Uterus (tissue), 2 donors: ENCODE results near the gene PID1.

Experiments used
- POLR2A ChIP-seq, 2 donors: fragments of 450-650 bp; IDR thresholded peaks; one replicate each; pipeline ENCODE4 v1.6.1; 2016; ENCODE audit warnings: antibody characterized with exemption in 2 of 2, mild to moderate bottlenecking in 1 of 2, moderate library complexity in 1 of 2
- TF ChIP-seq, protein P1 (sequence below), 4 experiments: fragments of 200-600 bp in 2 of 4; fragments of 450-650 bp in 2 of 4; sonication (generic) in 2 of 4; IDR thresholded peaks; one replicate each; pipeline ENCODE4 v1.5.1; 2016 to 2019; ENCODE audit warnings: antibody characterized with exemption in 4 of 4, mild to moderate bottlenecking in 2 of 4, moderate library complexity in 1 of 4

GRCh38 chr2:229231885-229232284 is 39.2 kb downstream of the PID1 start:
- TF ChIP-seq, protein P1, sequence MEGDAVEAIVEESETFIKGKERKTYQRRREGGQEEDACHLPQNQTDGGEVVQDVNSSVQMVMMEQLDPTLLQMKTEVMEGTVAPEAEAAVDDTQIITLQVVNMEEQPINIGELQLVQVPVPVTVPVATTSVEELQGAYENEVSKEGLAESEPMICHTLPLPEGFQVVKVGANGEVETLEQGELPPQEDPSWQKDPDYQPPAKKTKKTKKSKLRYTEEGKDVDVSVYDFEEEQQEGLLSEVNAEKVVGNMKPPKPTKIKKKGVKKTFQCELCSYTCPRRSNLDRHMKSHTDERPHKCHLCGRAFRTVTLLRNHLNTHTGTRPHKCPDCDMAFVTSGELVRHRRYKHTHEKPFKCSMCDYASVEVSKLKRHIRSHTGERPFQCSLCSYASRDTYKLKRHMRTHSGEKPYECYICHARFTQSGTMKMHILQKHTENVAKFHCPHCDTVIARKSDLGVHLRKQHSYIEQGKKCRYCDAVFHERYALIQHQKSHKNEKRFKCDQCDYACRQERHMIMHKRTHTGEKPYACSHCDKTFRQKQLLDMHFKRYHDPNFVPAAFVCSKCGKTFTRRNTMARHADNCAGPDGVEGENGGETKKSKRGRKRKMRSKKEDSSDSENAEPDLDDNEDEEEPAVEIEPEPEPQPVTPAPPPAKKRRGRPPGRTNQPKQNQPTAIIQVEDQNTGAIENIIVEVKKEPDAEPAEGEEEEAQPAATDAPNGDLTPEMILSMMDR (IDR thresholded peaks at IDR 0.05) = no peak
- TF ChIP-seq POLR2A (IDR thresholded peaks at IDR 0.05) = no peak
